Measurements from ENCODE around the gene EXO1.

Gene EXO1

GRCh38 chr1:241888232-241888631, 40.2 kb downstream of the EXO1 start:
- DNase-seq (ENCODE audit: low read depth in 2 of 2, low spot score in 1 of 2): no peak

GRCh38 chr1:241891296-241891695, 43.3 kb downstream of the EXO1 start:
- no peak for DNase-seq (ENCODE audit: low read depth in 2 of 2, low spot score in 1 of 2)

GRCh38 chr1:241894016-241894415, 46.0 kb downstream of the EXO1 start:
- no peak for DNase-seq (ENCODE audit: low read depth in 2 of 2, low spot score in 1 of 2)

GRCh38 chr1:241895013-241895412, 47.0 kb downstream of the EXO1 start:
- no peak for DNase-seq (ENCODE audit: low read depth in 2 of 2, low spot score in 1 of 2)

GRCh38 chr1:241896670-241896962, 48.6 kb downstream of the EXO1 start:
- no peak for DNase-seq (ENCODE audit: low read depth in 2 of 2, low spot score in 1 of 2)

- DNase-seq (ENCODE audit: low read depth in 2 of 2, low spot score in 1 of 2): no peak
Measured at GRCh38 chr1:241899210-241899609, 51.2 kb downstream of the EXO1 start.

- DNase-seq (ENCODE audit: low read depth in 2 of 2, low spot score in 1 of 2): no peak
Measured at GRCh38 chr1:241900381-241900780, 52.4 kb downstream of the EXO1 start.

- no peak for DNase-seq (ENCODE audit: low read depth in 2 of 2, low spot score in 1 of 2)
Measured at GRCh38 chr1:241902391-241903065, 54.5 kb downstream of the EXO1 start.

- no peak for DNase-seq (ENCODE audit: low read depth in 2 of 2, low spot score in 1 of 2)
Measured at GRCh38 chr1:241916196-241916595, 68.2 kb downstream of the EXO1 start.

- DNase-seq (ENCODE audit: low read depth in 2 of 2, low spot score in 1 of 2): no peak
Measured at GRCh38 chr1:241917487-241917886, 69.5 kb downstream of the EXO1 start.

GRCh38 chr1:241918879-241919278, 70.9 kb downstream of the EXO1 start:
- no peak for DNase-seq (ENCODE audit: low read depth in 2 of 2, low spot score in 1 of 2)

GRCh38 chr1:241924080-241924808, 76.2 kb downstream of the EXO1 start:
- no peak for DNase-seq (ENCODE audit: low read depth in 2 of 2, low spot score in 1 of 2)

- DNase-seq (ENCODE audit: low read depth in 2 of 2, low spot score in 1 of 2): no peak
Measured at GRCh38 chr1:241926141-241926540, 78.1 kb downstream of the EXO1 start.

GRCh38 chr1:241927321-241927720, 79.3 kb downstream of the EXO1 start:
- no peak for DNase-seq (ENCODE audit: low read depth in 2 of 2, low spot score in 1 of 2)

- DNase-seq (ENCODE audit: low read depth in 2 of 2, low spot score in 1 of 2): no peak
Measured at GRCh38 chr1:241932845-241933244, 84.8 kb downstream of the EXO1 start.

- DNase-seq (ENCODE audit: low read depth in 2 of 2, low spot score in 1 of 2): no peak
Measured at GRCh38 chr1:241934201-241934848, 86.3 kb downstream of the EXO1 start.

GRCh38 chr1:241934866-241935265, 86.9 kb downstream of the EXO1 start:
- DNase-seq (ENCODE audit: low read depth in 2 of 2, low spot score in 1 of 2): no peak

Data from stimulated activated CD8-positive, alpha-beta memory T cell treated with anti-CD3 and anti-CD28 coated beads, Interleukin-4, amount 100 ng/mL, for 4 hours (primary cell).